Thyroid gland (tissue), 4 donors: ENCODE measurements around the gene WIPF3. TPM values are rescaled to one million over a fixed set of nuclear protein-coding genes. Genes with fewer than 3 reads are reported as not detected.

ENCODE experiments used
- DNase-seq, 2 donors: peaks; one replicate each; pipeline ENCODE4 v3.0.0-alpha.2; 2019
- H3K27ac ChIP-seq, 3 donors: fragments of 200-600 bp; sonication (generic); 1 replicate in 2 of 3; 2 replicates in 1 of 3; pipeline ENCODE4 v1.5.1; 2016 to 2019; ENCODE audit warnings: mild to moderate bottlenecking in 1 of 3, moderate library complexity in 1 of 3
- H3K27me3 ChIP-seq: fragments of 200-600 bp; sonication (generic); one replicate; pipeline ENCODE4 v1.5.1; 2019
- H3K36me3 ChIP-seq, 2 donors: fragments of 200-600 bp; sonication (generic); one replicate each; pipeline ENCODE4 v1.5.1; 2016 to 2019
- H3K4me1 ChIP-seq, 2 donors: fragments of 200-600 bp; sonication (generic); one replicate each; pipeline ENCODE4 v1.5.1; 2017 to 2019
- H3K4me3 ChIP-seq, 3 donors: fragments of 200-600 bp; sonication (generic); replicated peaks in 1 of 3; 1 replicate in 2 of 3; 2 replicates in 1 of 3; pipeline ENCODE4 v1.5.1; 2016; ENCODE audit warnings: mild to moderate bottlenecking in 1 of 3
- H3K9me3 ChIP-seq: fragments of 200-600 bp; sonication (generic); one replicate; pipeline ENCODE4 v1.5.1; 2017
- POLR2A ChIP-seq, 2 donors: fragments of 450-650 bp; IDR thresholded peaks; one replicate each; pipeline ENCODE4 v1.6.1; 2017; ENCODE audit warnings: antibody characterized with exemption in 2 of 2, mild to moderate bottlenecking in 2 of 2, moderate library complexity in 1 of 2
- WGBS, 2 donors: methylation state at CpG; one replicate each; pipeline ENCODE4 v1.1.5; 2017; 5-methylcytosine and 5-hydroxymethylcytosine counted together
- intact Hi-C: fragments of 100-400 bp; cut with DNase I; formaldehyde crosslinking; loops from one replicate; pipeline ENCODE4 v1.15.1; 2023
- total RNA-seq, 4 donors: library from RNA; depleted of rRNA; stranded (reverse); fragments of >200 nt; gene quantifications; one replicate each; pipeline ENCODE4 v1.2.3, GENCODE V29; 2016
- TF ChIP-seq, protein P1 (sequence below), 6 experiments: fragments of 200-600 bp in 3 of 6; fragments of 450-650 bp in 3 of 6; sonication (generic) in 3 of 6; IDR thresholded peaks; one replicate each; pipeline ENCODE4 v1.5.1; 2016 to 2019; ENCODE audit warnings: antibody characterized with exemption in 6 of 6, mild to moderate bottlenecking in 2 of 6, inconsistent platforms in 1 of 6, moderate library complexity in 1 of 6

WIPF3 gene
- total RNA-seq, 4 donors from 2014 or later: 0.22 to 1.2 (median 0.70) TPM

DNA sequence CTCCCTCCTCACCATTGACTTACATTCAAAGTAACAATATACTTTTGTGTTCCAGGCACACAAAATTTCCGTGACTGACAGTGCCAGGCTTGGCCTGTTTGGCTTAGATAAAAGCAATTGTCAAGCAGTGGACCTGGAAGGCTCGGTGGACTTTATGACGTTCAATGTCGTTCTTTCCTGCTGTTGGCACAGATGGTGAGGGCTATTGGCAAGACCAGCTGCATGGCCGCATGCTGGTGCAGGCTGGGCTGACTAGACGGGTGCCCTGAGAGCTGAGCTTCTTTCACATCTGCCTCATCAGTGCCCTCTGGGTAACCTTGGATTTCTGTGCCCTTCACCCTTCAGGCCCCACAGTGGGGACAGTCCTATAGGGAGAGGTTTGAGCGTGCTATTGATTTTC lies 45.2 kb downstream of the WIPF3 start:
- H3K9me3 ChIP-seq: no peaks in the 10 kb centered on the region
- H3K27ac ChIP-seq: no peak overlapping the region
- no peak for TF ChIP-seq POLR2A (IDR thresholded peaks at IDR 0.05)
- TF ChIP-seq, protein P1, sequence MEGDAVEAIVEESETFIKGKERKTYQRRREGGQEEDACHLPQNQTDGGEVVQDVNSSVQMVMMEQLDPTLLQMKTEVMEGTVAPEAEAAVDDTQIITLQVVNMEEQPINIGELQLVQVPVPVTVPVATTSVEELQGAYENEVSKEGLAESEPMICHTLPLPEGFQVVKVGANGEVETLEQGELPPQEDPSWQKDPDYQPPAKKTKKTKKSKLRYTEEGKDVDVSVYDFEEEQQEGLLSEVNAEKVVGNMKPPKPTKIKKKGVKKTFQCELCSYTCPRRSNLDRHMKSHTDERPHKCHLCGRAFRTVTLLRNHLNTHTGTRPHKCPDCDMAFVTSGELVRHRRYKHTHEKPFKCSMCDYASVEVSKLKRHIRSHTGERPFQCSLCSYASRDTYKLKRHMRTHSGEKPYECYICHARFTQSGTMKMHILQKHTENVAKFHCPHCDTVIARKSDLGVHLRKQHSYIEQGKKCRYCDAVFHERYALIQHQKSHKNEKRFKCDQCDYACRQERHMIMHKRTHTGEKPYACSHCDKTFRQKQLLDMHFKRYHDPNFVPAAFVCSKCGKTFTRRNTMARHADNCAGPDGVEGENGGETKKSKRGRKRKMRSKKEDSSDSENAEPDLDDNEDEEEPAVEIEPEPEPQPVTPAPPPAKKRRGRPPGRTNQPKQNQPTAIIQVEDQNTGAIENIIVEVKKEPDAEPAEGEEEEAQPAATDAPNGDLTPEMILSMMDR (IDR thresholded peaks at IDR 0.05): no peak
- intact Hi-C loops: no loop called here
- no peaks in the 10 kb centered on the region for H3K27me3 ChIP-seq
- H3K4me3 ChIP-seq: no peak overlapping the region
- 68 to 82% methylated on average over 7 of the region's 7 CpGs for WGBS, 2 donors
- no peaks in the 10 kb centered on the region for H3K36me3 ChIP-seq
- no peaks in the 10 kb centered on the region for H3K4me1 ChIP-seq
- DNase-seq: no peak

DNA sequence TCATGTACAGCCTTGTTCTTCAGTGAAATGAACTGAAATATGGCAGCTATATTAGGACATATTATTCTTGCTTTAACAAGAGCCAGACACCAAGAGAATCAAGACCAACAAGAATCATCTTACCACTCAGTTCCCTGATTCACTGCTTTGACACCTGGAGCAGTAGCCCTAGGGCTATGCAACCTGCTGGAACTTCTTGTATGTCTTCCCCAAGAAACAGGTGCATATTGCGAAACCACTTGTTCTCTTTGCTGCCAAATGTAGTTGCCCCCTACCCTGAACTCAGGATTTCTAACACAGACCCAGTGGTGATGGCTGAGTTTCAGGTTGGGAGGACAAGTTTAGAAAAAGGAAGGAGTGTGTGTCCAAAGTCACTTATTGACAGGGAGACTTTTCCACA lies 46.1 kb downstream of the WIPF3 start:
- no peaks in the 10 kb centered on the region for H3K9me3 ChIP-seq
- DNase-seq: no peak
- no peaks in the 10 kb centered on the region for H3K27me3 ChIP-seq
- intact Hi-C loops: no loop called here
- WGBS, 2 donors: 92 to 100% methylated on average over 1 of the region's 1 CpG
- no peak overlapping the region for H3K4me3 ChIP-seq
- TF ChIP-seq, protein P1 (IDR thresholded peaks at IDR 0.05): no peak
- TF ChIP-seq POLR2A (IDR thresholded peaks at IDR 0.05): no peak
- H3K4me1 ChIP-seq: no peaks in the 10 kb centered on the region
- H3K36me3 ChIP-seq: no peaks in the 10 kb centered on the region
- H3K27ac ChIP-seq: no peak overlapping the region

DNA sequence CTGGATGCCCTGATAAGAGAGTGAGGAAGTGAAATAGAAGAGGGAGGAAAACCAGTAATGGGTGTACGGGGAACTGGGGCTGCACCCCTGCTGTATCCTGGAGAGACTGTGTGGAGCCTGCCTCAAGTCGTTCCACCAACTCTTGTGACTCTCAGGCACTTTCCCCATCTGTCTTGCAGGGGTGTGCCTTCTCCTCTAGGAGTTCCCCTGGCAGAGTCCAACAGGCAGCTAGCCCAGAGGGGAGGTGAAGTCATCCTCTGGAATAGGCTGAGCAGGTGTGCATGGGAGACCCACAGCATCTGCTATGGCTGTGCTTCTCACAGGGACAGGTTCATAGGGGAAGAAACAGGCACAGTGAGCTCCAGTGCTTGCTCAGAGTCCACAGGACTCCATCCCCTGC lies 46.8 kb downstream of the WIPF3 start:
- TF ChIP-seq POLR2A (IDR thresholded peaks at IDR 0.05): no peak
- TF ChIP-seq, protein P1 (IDR thresholded peaks at IDR 0.05): no peak
- no peak for DNase-seq
- Histone ChIP-seq H3K27me3 (no peaks in the 10 kb centered on the region), H3K27ac (no peak overlapping the region), H3K4me1 (no peaks in the 10 kb centered on the region), H3K9me3 (no peaks in the 10 kb centered on the region), H3K4me3 (no peak overlapping the region), H3K36me3 (no peaks in the 10 kb centered on the region)
- WGBS, 2 donors: 72 to 78% methylated on average over 2 of the region's 2 CpGs
- intact Hi-C loops: no loop called here

DNA sequence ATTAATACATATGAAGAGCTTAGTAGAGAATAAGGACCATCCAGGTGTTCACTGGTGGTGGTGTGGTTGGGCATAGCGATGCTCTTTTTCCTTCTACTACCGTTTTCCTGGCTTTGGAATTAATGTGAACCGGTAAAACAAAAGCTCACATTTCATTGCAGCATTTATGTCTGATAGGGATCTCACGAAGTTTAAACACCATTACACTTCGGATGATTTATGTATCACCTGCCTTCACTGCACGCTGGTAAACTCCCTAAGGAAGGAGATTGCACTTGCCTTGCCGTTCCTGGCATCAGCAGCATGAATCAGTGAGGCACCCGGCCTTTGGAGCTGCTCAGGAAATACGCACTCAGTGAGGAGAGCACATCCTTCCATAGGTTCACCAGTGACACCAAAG lies 47.5 kb downstream of the WIPF3 start:
- intact Hi-C loops: no loop called here
- WGBS, 2 donors: 86 to 89% methylated on average over 9 of the region's 9 CpGs

DNA sequence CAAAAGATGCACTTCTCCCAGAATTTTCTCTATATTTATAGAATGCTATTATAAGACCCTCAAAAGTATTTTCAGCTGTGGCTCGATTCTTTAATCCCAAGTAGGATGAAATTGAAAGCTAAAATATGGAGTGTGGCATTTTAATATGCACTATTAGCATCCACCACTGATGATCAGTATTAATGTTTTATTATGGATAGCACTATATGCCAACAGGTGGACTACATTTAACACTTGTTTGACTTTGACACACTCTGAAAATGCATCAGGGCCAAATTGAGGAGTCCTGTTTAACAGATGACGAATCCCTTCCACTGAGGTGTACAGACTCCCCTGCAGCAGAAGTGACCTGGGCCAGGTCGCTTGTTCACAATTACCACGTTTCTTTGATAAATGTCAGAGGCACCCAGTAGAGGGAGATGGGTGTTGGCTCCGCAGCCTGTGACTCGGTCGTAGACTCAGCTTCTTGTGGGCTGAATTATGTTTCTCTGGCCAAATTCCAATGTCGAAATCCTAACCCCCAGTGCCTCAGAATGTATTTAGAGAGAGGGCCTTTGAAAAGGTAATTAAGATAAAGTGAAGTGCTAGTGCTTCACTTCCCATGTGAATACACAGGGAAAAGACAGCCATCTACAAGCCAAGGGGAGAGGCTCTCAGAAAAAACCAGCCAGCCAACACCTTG lies 48.1 kb downstream of the WIPF3 start:
- intact Hi-C loops: no loop called here
- Histone ChIP-seq H3K4me1 (no peaks in the 10 kb centered on the region), H3K9me3 (no peaks in the 10 kb centered on the region), H3K27ac (no peak overlapping the region), H3K36me3 (no peaks in the 10 kb centered on the region), H3K4me3 (no peak overlapping the region), H3K27me3 (no peaks in the 10 kb centered on the region)
- DNase-seq: no peak
- TF ChIP-seq POLR2A (IDR thresholded peaks at IDR 0.05): no peak
- TF ChIP-seq, protein P1 (IDR thresholded peaks at IDR 0.05): no peak
- 43 to 56% methylated on average over 8 of the region's 8 CpGs for WGBS, 2 donors

More for the DNA sequence above, 47.5 kb downstream of the WIPF3 start:
- no peaks in the 10 kb centered on the region for H3K9me3 ChIP-seq
- H3K4me3 ChIP-seq: no peak overlapping the region
- no peaks in the 10 kb centered on the region for H3K36me3 ChIP-seq
- DNase-seq: no peak
- no peak overlapping the region for H3K27ac ChIP-seq
- H3K27me3 ChIP-seq: no peaks in the 10 kb centered on the region
- no peak for TF ChIP-seq POLR2A (IDR thresholded peaks at IDR 0.05)
- TF ChIP-seq, protein P1 (IDR thresholded peaks at IDR 0.05): no peak
- H3K4me1 ChIP-seq: no peaks in the 10 kb centered on the region
